NCI-H82 treated with DMSO at 0.1 percent for 48 hours (cell line): ENCODE results near the gene FBXW11.
A peak's percentile ranks its signal among the peaks of the same experiment; 100 is the strongest.

Source experiments
- DNase-seq: peaks from one replicate; lab custom pipeline; 2025; ENCODE audit not compliant: unreplicated experiment; lab: John Stamatoyannopoulos, UW

The FBXW11 gene

GRCh38 chr5:172006321-172007174 lies at the start of gene FBXW11:
FBXW11 (minus strand) TSS chr5:172006638; CDS start chr5:172006502, 136 bp downstream.
- DNase-seq: peak; percentile 71

GRCh38 chr5:172055996-172056395 lies 49.6 kb upstream of the FBXW11 start:
- DNase-seq: no peak

GRCh38 chr5:172055421-172055820 lies 49.0 kb upstream of the FBXW11 start:
- no peak for DNase-seq

- no peak for DNase-seq
Observed at GRCh38 chr5:172054611-172055153, 48.2 kb upstream of the FBXW11 start.

GRCh38 chr5:172052450-172053236 lies 46.2 kb upstream of the FBXW11 start:
- no peak for DNase-seq

- no peak for DNase-seq
Observed at GRCh38 chr5:172051643-172052339, 45.4 kb upstream of the FBXW11 start.

- DNase-seq: no peak
Observed at GRCh38 chr5:172050080-172050479, 43.6 kb upstream of the FBXW11 start.

GRCh38 chr5:172049226-172049796 lies 42.9 kb upstream of the FBXW11 start:
- no peak for DNase-seq

- DNase-seq: no peak
Observed at GRCh38 chr5:172048539-172049101, 42.2 kb upstream of the FBXW11 start.

GRCh38 chr5:172048170-172048422 lies 41.7 kb upstream of the FBXW11 start:
- DNase-seq: no peak

GRCh38 chr5:172046593-172046992 lies 40.2 kb upstream of the FBXW11 start:
- DNase-seq: no peak

GRCh38 chr5:172045315-172045632 lies 38.8 kb upstream of the FBXW11 start:
- no peak for DNase-seq

- DNase-seq: no peak
Observed at GRCh38 chr5:172044631-172045314, 38.3 kb upstream of the FBXW11 start.

- no peak for DNase-seq
Observed at GRCh38 chr5:172043865-172044264, 37.4 kb upstream of the FBXW11 start.

GRCh38 chr5:172042183-172042582 lies 35.7 kb upstream of the FBXW11 start:
- DNase-seq: no peak

- DNase-seq: no peak
Observed at GRCh38 chr5:172038167-172038566, 31.7 kb upstream of the FBXW11 start.

- DNase-seq: no peak
Observed at GRCh38 chr5:172035049-172035448, 28.6 kb upstream of the FBXW11 start.

- no peak for DNase-seq
Observed at GRCh38 chr5:172031894-172032461, 25.5 kb upstream of the FBXW11 start.

GRCh38 chr5:172029876-172030275 lies 23.4 kb upstream of the FBXW11 start:
- DNase-seq: no peak

GRCh38 chr5:172028167-172028566 lies 21.7 kb upstream of the FBXW11 start:
- DNase-seq: no peak
